DMS79 (cell line): Measurements from ENCODE around the gene NFIB.

Experiments used
- DNase-seq: peaks from one replicate; lab custom pipeline; 2025; lab: John Stamatoyannopoulos, UW

The NFIB gene

DNA sequence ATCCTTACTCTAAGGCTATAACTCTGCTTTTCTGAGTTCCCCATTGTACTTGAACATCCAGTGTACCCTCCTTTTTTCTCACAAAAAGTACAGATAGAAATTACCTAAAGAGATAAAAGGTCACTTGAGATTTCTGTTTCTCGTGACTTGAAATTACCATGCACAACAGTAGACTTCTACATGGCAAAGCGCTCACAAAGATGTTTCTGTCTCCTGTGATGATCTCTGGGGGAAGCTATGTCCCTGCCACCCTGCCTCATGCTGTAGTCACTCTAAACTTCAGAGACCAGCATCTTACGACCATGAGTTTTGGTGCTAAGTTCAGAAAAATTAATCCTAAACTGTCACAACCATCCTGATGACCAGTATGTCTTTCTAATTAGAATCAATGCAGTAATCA lies 36.2 kb downstream of the NFIB start:
- DNase-seq: no peak

- DNase-seq: peak; percentile 11
These were observed 36.7 kb downstream of the NFIB start for GRCh38 chr9:14277244-14277643.

DNA sequence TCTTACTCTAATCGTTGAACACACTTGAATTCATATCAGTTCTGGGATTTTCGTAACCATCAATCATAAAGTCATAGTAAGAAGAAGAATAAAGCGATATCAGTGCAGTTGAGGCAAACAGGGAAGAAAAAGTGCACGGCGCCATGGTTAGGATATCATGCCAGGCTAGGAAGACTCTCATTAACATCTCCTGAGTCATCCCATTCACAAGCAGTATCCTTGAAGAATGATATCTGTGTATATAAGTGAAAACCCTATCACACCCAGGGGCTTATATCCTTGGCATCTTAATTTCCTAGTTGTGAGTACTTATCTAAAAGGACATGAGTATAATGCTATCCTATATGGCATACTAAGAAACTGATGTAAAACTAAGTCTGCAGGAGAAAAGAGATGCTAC lies 38.6 kb downstream of the NFIB start:
- DNase-seq: no peak

GRCh38 chr9:14273696-14274121 lies 40.2 kb downstream of the NFIB start:
- no peak for DNase-seq

DNA sequence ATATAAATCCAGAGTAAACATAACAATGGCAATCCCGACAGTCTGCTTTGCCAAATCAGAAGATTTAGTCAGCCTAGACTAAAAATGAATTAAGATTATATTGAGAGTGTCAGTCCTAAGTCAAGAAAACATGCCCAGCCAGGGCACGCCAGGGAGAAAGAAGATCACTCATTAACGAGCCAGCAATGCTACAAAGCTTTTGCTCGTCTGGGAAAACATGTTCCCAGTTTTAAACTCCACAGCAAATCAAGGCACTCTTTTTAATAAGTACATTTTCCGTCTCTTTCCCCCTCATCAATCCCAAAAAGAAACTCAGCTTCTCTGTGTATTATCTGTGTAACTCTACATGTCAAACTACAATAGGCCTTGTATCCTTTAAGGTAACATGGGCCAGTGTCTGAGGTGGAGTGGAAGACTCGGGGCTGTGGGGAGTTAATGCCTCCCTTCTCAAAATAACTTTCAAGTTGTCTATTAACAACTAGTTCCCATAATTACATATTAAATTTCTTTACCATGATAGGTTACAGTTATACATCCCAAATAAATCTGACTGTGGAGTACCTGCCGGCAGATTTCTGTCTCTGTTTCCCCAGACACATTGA lies 40.9 kb downstream of the NFIB start:
- no peak for DNase-seq

DNA sequence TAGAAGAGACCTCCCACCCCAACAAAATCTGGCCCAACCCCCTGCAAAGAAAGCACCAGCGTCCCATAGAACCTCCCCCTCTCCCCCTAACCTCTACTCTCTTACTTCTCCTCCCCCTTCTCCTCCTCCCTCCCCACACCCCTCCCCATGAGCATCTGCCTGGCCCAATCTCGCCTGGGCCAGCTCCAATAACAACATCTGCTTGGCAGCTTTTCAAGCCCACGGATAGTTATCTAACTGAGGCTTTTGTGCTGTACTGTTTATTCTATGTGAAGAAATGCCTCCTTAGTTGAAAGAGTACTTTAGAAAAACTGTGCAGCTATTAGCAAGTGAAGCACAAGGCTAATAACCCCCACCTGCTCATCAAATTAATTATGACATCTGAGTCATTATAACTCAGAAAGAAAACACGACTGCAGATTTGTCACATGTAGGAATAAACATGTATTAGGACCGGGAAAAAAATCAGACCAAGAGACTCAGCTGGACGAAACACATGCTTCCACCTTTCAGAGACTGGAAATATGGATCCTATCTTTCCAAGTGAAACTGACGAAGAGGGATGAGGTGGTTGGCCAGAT lies 42.8 kb downstream of the NFIB start:
- DNase-seq: peak; percentile 59

DNA sequence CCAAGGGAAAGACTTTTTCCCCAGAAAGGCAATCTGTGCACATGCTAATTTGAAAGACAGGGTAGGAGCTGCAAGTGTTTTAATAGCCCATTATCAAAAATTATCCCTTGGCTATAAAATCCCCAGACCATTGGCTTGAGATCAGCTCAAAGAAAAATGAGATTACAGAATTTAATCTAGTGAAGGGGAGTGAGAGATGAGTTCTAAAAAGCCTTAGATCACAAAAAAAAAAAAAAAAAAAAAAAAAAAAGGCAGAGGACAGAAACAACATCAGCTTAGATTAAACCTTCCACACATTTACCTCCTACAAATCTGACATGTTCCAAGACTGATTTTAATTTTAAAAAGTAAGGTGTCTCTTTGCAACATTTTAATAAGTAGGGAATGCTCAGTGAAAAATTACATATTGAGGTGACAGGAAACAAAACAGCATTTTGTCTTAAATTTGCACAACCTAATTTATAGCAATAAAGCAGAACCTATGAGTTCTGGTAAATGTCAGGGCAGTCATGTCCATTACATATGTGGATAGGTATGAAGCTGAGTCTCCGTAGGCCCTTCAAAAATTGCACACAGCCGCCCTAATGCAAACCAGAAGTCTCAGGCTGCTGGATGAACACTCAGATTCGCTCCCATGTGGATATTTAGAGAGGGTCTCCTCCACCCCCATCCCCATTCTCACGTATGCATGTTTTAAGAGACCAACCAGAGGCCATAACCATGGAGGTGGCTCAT lies 43.4 kb downstream of the NFIB start:
- DNase-seq: no peak

DNA sequence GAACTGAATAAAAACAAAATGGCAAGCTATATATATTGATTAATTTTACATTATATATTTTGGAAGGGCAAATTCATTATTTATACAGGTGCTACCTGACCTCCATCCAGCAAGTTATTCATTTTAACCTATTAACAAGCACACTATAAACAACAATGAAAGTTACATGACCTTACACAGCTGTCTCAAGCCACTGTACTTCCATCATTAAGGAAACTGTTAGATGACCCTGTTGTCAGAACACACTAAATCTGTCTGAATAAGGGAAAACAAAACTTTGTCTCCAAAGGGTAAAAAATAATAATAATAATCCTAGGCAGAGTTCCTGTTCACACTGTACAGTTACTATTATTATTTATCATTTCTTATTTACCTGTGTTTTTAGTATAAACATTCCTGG lies 44.0 kb downstream of the NFIB start:
- DNase-seq: no peak

GRCh38 chr9:14263707-14264483 lies 50.0 kb downstream of the NFIB start:
- DNase-seq: no peak

GRCh38 chr9:14262827-14263226 lies 51.1 kb downstream of the NFIB start:
- no peak for DNase-seq

DNA sequence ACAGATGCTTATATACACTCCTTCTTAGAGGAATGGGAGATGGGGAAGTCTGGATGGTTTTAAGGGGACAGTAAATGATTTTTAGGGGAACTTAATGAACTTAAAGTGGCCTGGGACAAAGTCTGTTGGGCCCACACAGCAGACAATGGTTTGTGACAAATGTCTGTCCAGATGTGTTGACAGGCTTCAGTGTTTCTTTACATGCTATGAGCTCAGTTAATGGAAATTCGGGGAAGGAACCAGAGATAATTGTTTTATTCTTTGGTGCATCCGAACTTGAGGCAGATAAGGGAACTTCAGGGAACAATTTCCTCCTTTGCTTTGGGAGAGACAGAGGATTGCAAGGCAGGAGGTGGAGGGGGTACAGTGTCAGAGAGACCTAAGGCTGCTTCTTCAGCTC lies 52.3 kb downstream of the NFIB start:
- no peak for DNase-seq

GRCh38 chr9:14260101-14260500 lies 53.8 kb downstream of the NFIB start:
- no peak for DNase-seq

DNA sequence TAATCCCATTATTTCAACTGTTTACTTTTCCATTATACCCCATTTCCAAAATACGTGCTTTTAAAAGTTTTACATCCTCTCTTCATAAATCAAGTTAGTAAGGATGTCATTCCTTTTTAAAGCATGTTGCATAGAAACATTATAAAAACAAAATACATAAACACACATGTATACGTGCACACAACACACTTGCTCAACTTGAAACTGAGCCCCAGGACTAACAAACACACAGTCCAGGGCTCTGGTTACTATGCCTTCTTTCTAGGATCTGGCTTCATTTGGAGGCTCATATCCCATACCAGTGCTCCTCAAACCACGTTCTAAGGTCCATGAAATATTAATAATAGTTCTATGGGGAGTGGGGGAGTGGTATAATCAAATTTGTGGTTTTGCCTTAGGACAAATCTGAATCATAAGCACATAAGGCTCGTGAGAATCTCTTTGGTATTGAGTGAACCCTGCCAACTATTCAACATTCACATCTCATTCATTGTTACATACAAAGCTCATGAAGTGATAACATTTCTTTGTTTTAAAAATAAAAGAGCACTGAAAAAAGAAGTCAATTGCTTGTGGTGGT lies 55.2 kb downstream of the NFIB start:
- DNase-seq: no peak

- DNase-seq: no peak
These were observed 55.8 kb downstream of the NFIB start for GRCh38 chr9:14258156-14258555.

DNA sequence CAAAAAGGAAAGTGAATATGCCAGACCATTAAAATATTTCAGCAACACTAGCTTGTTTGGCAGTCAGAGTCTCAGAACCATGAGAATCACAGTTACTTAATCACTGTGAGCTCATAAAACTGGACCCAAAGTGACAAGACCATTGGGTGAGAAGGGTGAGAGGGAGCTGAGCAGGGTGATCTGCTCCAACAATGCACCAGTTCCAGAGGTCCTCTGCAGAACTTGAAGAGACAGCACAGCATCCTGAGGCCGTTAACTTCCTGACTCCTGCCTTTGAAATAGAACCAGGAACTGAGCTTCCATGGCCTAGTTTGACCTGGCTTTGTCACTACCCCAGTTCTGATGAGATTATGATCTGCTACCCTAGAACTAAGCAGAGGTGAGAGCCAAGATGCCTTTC lies 57.4 kb downstream of the NFIB start:
- DNase-seq: no peak

GRCh38 chr9:14251154-14252071 lies 62.5 kb downstream of the NFIB start:
- peak; percentile 92 for DNase-seq

DNA sequence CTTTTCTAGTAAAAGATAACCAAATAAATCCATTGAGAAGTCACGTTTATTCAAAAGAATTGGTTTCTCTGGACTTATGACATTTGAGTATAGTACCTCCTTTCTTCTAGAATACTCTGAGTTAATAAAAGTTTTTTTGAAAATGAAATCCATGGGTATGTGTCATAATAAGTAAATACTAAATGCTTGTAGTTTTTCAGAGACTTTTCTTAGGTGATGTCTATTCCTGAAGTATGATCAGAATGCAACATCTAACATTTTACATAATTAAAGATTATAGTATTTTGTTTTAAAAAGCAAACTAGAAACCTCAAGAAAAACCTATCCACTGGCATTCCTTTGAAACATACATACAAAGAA lies 63.2 kb downstream of the NFIB start:
- DNase-seq: no peak

DNA sequence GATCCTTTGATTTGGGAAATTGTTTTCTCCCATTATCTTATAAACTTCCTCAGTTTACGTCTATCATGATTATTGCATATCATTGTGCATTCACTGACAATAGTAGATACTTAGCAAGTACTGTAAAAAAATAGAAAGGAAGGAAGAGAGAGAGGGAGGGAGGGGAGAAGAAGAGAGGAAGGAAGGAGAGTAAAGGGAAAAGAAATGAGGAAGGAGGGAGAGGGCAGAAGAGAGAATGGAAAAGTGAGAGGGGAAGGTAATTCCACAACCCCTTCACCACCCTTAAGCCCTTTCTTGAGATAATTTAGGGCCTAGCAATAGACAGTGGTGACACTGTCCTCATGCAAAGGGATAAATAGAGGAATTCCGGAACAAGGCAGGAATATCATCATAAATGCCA lies 64.4 kb downstream of the NFIB start:
- DNase-seq: no peak

DNA sequence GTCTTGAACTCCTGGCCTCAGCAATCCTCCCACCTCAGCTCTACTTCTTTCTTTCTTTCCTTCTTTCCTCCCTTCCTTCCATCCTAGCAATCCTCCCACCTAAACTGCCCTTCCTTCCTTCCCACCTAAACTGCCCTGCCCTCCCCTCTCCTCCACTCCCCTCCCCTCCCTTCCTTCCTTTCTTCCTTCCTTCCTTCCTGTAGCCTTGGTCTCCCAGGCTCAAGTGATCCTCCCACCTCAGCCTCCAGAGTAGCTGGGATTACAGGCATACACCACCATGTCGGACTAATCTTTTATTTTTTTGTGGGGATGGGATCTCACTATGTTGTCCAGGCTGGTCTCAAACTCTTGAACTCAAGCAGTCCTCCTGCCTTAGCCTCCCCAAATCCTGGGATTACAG lies 65.8 kb downstream of the NFIB start:
- no peak for DNase-seq

DNA sequence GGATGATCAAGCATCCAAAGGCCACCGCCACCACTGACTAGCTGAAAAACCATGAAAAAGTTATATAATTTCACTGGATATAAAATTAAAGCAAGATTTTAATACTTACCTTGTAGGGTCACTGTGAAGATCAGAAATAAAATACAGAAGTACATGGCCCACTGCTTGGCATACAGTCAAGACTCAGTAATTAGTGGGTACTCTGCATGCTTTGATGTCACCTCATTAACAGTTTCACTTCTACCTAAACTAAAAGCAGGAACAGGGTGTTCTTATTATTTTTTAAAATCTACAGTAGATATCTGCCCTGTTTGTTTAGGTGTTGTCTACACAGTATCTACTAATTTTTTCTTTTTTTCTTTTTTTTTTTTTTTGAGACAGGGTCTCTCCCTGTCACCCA lies 66.4 kb downstream of the NFIB start:
- DNase-seq: no peak

DNA sequence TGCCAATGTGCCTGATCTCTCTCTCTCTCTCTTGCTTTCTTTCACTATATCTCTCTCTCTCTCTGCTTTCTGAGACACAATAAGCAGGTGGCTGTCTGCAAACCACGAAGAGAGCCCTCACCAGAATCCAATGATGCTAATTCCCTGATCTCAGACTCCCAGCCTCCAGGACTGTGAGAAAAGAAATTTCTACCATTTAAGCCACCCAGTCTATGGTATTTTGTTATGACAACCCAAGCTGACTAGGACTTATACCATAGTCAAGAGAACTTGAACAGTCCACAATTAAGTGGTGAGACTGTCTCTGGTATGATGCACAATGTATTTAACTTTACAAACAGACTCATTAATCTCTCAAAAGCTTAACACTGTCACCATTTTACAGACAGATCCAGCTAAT lies 67.0 kb downstream of the NFIB start:
- no peak for DNase-seq
